Stimulated activated CD8-positive, alpha-beta memory T cell treated with anti-CD3 and anti-CD28 coated beads, Interleukin-15, amount 100 ng/mL, for 48 hours (primary cell): Measurements from ENCODE around the gene AGO1.

Experiments
- DNase-seq, 2 donors: peaks; one replicate each; pipeline ENCODE4 v3.0.0-alpha.2; 2020; ENCODE audit warnings: low read depth in 2 of 2

AGO1 gene

GRCh38 chr1:35882945-35883634 is at the start of gene AGO1:
Gene AGO1, plus strand, starts transcription at chr1:35883209. Its CDS starts 213 bp downstream, at chr1:35883422.
- peak; percentile 96 to 97 for DNase-seq

GRCh38 chr1:35833395-35833794 is 49.6 kb upstream of the AGO1 start:
- no peak for DNase-seq

DNA sequence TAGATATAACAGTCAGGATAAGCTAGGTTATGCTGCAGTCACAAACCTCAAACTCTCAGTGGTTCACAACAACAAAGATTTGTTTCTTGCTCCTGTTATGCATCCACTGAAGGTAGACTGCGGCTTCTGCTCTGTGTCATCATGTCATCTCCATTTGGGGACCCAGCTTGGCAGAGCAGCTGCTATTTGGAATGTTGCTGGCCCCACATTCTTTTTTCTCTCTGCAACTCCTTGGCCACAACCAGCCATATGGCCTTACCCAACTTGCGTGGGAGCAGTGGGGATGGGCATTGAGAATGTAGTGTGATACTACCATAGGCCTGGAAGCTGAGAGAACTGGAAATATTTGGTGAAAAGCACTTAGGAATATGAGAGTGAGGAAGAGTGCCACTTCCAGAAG is 48.8 kb upstream of the AGO1 start:
- DNase-seq = no peak

DNA sequence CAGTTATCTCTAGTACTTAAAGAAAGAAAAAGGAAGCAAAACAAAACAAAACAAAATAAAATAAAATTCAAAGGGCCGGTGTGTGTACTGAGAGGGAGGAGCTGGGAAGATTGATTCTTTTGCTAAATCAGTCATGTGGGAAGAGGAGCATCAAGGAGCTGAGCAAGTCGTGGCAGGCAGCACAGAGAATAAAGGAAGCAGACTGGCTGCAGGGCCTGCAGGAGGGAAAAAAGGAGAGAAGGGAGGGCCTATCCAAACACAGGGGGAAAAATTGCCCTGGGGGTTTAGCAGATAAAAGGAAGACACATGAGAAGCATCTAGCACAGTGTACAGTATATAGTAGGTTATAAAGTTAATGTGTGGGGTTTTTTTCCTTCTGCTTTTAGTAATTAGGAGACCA is 47.6 kb upstream of the AGO1 start:
- DNase-seq = no peak

GRCh38 chr1:35836734-35837133 is 46.3 kb upstream of the AGO1 start:
- no peak for DNase-seq

DNA sequence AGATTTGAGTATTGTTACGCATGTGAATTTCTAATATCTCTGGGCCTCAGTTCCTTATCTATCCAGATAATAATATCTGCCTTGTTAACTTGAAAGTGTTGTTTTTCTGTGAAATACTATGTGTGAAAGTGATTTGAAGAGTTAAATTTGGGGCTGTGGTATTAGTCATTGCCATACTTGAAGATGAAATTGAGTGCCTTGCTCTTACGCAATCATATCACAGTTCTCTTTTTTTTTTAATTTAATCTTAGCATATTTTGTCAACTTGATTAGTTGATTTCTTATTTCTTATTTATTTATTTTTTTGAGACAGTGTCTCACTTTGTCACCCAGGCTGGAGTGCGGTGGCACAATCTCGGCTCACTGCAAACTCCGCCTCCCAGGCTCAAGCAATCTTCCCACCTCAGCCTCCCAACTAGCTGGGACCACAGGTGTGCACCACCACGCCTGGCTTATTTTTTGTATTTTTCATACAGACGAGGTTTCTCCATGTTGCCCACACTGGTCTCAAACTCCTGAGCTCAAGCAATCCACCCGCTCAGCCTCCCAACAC is 44.2 kb upstream of the AGO1 start:
- DNase-seq = no peak

DNA sequence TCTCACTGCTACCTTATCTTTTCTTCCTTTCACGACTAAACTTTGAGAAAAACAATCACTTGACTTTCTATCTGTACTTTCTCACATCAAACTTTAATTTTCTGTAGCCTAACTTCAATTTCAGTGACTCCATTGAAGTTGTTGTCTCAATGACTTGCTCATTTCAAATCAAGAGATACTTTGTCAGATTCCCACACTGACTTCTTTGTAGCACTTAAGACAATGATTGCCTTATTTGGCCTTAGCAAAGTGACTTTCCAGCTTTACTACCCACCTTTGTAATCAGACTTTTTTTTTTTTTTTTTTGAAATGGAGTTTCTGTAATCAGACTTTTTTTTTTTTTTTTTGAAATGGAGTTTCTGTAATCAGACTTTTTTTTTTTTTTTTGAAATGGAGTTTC is 38.2 kb upstream of the AGO1 start:
- no peak for DNase-seq

GRCh38 chr1:35845766-35846165 is 37.2 kb upstream of the AGO1 start:
- DNase-seq = no peak

DNA sequence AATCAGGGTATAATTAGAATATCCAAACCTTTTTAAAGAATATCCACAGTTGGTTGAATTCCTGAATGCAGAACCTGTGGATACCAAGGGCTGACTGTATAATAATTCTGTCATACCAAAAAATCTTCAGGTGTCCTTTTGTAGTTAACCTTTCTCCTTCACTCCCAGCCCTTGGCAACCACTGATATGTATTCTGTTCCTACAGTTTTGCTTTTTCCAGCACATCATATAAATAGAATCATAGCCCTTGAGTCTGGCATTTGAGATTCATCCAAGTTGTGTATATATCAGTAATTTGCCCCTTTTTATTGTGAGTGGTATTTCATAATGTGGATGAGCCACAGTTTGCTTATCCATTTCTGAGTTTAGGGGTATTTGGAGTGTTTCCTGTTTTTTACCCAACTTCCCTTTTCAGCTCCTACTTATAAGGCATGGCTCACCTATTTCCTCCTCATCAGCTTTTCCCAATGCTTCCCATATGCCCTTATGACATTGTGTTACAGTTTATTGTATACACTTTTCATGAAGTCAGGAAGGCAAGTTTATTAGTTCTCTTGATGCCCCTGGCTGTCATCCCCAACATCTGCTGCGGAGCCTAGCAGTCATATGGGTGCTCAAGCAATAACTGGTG is 35.0 kb upstream of the AGO1 start:
- DNase-seq = no peak

GRCh38 chr1:35850051-35850450 is 33.0 kb upstream of the AGO1 start:
- DNase-seq = no peak

GRCh38 chr1:35850716-35851115 is 32.3 kb upstream of the AGO1 start:
- no peak for DNase-seq

DNA sequence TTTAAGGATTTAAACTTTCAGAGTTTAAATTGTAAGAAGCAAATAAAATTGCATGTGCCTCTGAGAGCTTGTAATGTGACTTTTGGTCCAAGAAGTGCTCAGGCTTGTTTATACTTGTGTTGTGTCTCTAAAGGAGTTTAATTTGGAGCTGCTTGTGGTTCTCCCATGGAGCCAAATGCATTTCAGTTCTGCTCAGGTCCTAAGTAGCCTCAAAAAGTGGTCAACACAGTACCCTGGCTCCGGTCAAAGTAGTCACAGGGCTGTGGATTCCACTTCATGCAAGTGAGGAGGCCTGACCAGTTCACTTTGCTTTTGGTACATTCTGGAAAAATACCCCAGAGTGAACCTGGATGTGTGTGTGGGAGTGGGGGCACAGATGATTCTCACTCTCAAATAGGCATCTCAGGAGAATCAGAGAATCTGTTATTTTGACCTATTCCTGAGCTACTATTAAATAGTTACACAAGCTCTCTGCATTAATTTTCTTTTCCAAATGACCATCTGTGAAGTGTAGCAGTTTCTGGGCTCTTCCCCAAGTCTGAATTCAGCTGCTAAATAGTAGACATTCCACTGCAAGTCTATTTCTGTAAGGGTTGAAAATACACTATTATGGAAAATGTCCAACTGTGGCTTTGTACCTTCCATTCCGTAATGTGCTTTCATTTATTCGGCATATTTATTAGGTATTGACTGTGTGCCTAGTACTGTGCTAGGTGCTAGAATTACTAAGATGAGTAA is 31.7 kb upstream of the AGO1 start:
- no peak for DNase-seq

- no peak for DNase-seq
Measured at GRCh38 chr1:35852241-35852640, 30.8 kb upstream of the AGO1 start.

GRCh38 chr1:35854989-35855700 is 27.9 kb upstream of the AGO1 start:
- no peak for DNase-seq

- no peak for DNase-seq
Measured at GRCh38 chr1:35856964-35857363, 26.0 kb upstream of the AGO1 start.

GRCh38 chr1:35857830-35858229 is 25.2 kb upstream of the AGO1 start:
- DNase-seq = no peak

- DNase-seq = no peak
Measured at GRCh38 chr1:35860696-35861095, 22.3 kb upstream of the AGO1 start.

GRCh38 chr1:35863136-35863535 is 19.9 kb upstream of the AGO1 start:
- no peak for DNase-seq

- DNase-seq = no peak
Measured at GRCh38 chr1:35863881-35864625, 19.0 kb upstream of the AGO1 start.

DNA sequence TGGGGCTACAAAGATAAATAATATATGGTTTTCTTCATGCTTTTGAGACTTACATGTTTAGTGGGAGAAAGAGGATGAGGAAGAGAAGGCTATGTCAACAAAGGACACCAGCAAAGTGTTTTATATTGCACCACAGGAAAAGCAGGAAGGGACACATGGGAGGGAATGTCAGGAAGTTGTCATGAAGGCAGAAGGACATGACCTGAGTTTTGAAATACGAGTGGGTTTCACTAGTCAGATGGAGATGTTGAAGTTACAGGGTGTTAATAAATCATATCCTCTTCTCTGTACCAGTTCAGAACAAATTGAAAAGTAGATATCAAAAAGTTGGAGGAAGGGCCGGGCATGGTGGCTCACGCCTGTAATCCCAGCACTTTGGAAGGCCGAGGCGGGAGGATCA is 18.2 kb upstream of the AGO1 start:
- no peak for DNase-seq

- DNase-seq = no peak
Measured at GRCh38 chr1:35866991-35867390, 16.0 kb upstream of the AGO1 start.
